Lower leg skin (tissue), 4 donors: ENCODE results near the gene POLR3B. TPM values are rescaled to one million over a fixed set of nuclear protein-coding genes. Genes with fewer than 3 reads are reported as not detected.

ENCODE experiments used
- DNase-seq, 2 donors: peaks; one replicate each; pipeline ENCODE4 v3.0.0-alpha.2; 2019; ENCODE audit warnings: low spot score in 2 of 2
- H3K4me3 ChIP-seq: fragments of 200-600 bp; sonication (generic); 2 replicates; pipeline ENCODE4 v1.5.1; 2017; ENCODE audit warnings: mild to moderate bottlenecking, low read depth; ENCODE audit not compliant: poor library complexity, severe bottlenecking
- POLR2A ChIP-seq, 2 donors: fragments of 450-650 bp; IDR thresholded peaks; one replicate each; pipeline ENCODE4 v1.6.1; 2016 to 2017; ENCODE audit warnings: antibody characterized with exemption in 2 of 2, mild to moderate bottlenecking in 1 of 2, moderate library complexity in 1 of 2
- WGBS, 2 donors: methylation state at CpG; one replicate each; pipeline ENCODE4 v1.1.5; 2018; 5-methylcytosine and 5-hydroxymethylcytosine counted together
- intact Hi-C: fragments of 100-400 bp; cut with DNase I; formaldehyde crosslinking; loops from one replicate; pipeline ENCODE4 v1.15.0; 2023; ENCODE audit warnings: low total_unique reads
- total RNA-seq, 4 donors: library from RNA; depleted of rRNA; stranded (reverse); fragments of >200 nt; gene quantifications; one replicate each; pipeline ENCODE4 v1.1.0, GENCODE V29; 2016
- TF ChIP-seq, protein P1 (sequence below), 3 donors: fragments of 450-650 bp; IDR thresholded peaks; one replicate each; pipeline ENCODE4 v1.5.1; 2016; ENCODE audit warnings: antibody characterized with exemption in 3 of 3, mild to moderate bottlenecking in 3 of 3, moderate library complexity in 2 of 3

POLR3B gene
- total RNA-seq, 4 donors from 2014 or later, result 9.4 to 12.9 (median 12.1) TPM

DNA sequence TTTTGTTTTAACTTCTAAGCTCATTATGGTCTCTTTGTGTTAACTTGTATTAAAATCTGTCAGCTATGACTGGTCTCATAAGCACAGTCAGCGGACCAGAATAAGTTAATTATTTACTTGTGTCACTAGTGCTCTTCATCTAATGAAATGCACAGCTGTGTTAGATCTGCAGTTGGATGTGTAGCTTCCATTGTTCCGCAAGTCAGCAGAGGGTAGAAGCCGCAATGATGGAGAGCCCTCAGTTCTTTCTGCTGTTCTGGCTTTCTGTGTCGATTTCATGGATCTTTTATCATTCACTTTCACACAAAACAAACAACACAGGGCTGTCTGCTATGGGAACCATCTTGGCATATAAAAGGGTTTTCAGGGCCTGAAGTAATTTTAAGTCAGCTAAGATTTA is 136.0 kb downstream of the POLR3B start:
- DNase-seq, result no peak
- H3K4me3 ChIP-seq, result no peak overlapping the region
- TF ChIP-seq, protein P1, sequence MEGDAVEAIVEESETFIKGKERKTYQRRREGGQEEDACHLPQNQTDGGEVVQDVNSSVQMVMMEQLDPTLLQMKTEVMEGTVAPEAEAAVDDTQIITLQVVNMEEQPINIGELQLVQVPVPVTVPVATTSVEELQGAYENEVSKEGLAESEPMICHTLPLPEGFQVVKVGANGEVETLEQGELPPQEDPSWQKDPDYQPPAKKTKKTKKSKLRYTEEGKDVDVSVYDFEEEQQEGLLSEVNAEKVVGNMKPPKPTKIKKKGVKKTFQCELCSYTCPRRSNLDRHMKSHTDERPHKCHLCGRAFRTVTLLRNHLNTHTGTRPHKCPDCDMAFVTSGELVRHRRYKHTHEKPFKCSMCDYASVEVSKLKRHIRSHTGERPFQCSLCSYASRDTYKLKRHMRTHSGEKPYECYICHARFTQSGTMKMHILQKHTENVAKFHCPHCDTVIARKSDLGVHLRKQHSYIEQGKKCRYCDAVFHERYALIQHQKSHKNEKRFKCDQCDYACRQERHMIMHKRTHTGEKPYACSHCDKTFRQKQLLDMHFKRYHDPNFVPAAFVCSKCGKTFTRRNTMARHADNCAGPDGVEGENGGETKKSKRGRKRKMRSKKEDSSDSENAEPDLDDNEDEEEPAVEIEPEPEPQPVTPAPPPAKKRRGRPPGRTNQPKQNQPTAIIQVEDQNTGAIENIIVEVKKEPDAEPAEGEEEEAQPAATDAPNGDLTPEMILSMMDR (IDR thresholded peaks at IDR 0.05), result no peak
- TF ChIP-seq POLR2A (IDR thresholded peaks at IDR 0.05), result no peak
- 84% methylated on average over 4 of the region's 4 CpGs for WGBS, 2 donors
- intact Hi-C loops, result no loop called here

DNA sequence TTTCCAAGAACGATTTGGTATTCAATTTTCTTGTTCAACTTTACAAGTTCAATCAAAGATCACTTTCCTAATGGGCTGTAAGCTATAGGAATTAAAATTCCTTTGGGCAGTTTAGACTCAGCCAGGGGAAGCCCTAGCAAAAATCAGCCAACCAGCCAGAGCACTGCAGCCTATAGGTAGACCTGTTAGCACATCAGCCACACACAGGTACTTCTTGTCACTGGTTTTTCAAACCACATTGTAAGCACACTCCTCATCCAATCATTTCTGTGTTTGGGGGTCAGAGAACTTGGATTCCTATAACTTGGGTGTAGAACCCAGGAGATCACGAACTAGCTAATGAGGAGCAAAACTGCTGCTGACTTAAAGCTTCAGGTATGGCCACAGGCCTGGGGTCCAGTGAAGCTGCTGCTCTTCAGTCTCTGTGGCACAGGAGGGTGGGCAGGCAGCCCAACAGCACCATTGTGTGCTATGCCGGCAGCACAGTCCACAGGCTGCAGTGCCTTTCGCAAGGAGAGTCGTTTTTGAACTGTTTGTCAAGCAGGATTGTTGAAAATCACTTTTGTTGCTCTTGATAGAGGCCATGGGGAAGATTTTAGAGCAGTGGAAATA is 137.9 kb downstream of the POLR3B start:
- no peak for DNase-seq
- intact Hi-C loops, result no loop called here
- H3K4me3 ChIP-seq, result no peak overlapping the region
- WGBS, 2 donors, result 81 to 87% methylated on average over 5 of the region's 5 CpGs
- no peak for TF ChIP-seq POLR2A (IDR thresholded peaks at IDR 0.05)
- TF ChIP-seq, protein P1 (IDR thresholded peaks at IDR 0.05), result no peak

DNA sequence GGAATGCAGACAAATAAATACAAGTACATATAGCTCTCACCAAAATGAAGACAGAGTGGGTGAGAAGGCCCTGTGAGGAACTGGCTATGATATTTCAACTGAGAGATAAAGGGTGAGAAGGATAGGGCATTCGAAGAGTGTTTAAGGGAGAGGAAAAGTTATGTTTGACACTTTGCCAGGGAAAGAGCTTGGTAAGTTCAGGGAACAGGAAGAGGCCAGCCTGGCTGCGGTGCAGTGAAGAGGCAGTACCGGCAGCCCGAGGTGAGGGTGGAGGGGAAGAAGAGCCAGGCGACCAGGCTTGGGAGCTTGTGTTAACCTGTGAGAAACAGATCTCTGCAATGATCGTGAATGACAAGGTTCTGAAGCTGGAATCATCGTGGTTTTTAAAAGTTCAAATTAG is 140.5 kb downstream of the POLR3B start:
- intact Hi-C loops, result no loop called here
- peak in 1 of 2 donors; percentile 16 for DNase-seq
- WGBS, 2 donors, result 35 to 41% methylated on average over 7 of the region's 7 CpGs
- no peak overlapping the region for H3K4me3 ChIP-seq
- no peak for TF ChIP-seq POLR2A (IDR thresholded peaks at IDR 0.05)
- TF ChIP-seq, protein P1 (IDR thresholded peaks at IDR 0.05), result no peak

GRCh38 chr12:106499628-106500027 is 142.1 kb downstream of the POLR3B start:
- WGBS, 2 donors, result 96 to 100% methylated on average over 2 of the region's 2 CpGs
- no peak overlapping the region for H3K4me3 ChIP-seq
- intact Hi-C loops, result no loop called here
- no peak for TF ChIP-seq POLR2A (IDR thresholded peaks at IDR 0.05)
- TF ChIP-seq, protein P1 (IDR thresholded peaks at IDR 0.05), result no peak
- DNase-seq, result no peak

DNA sequence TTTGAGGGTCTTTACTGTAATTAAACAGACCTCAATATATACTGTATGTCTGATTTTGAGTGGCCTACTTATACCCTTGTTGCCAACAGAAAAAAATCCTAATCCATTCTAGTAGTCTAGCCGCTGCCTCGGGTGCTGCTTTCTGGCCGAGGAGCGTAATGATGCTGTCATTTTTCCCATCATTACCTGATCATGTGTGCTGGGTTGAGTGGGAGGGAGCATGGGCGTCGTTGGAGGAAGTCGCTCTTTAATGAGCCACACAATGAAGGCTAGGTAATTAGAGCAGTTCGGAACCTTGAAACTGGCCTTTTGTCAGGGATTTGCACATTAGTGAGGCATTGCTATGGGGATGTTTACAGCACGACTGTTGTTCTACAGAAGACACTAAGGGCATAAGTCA is 149.1 kb downstream of the POLR3B start:
- 75 to 91% methylated on average over 9 of the region's 9 CpGs for WGBS, 2 donors
- H3K4me3 ChIP-seq, result no peak overlapping the region
- intact Hi-C loops, result no loop called here

More for the DNA sequence above, 149.1 kb downstream of the POLR3B start:
- TF ChIP-seq, protein P1 (IDR thresholded peaks at IDR 0.05), result no peak
- no peak for TF ChIP-seq POLR2A (IDR thresholded peaks at IDR 0.05)
- DNase-seq, result no peak
